GM20000 (cell line): Measurements from ENCODE around the gene RTF2.

Experiments used
- DNase-seq: peaks from one replicate; pipeline ENCODE4 v3.0.0; 2012; ENCODE audit warnings: low spot score
- TF ChIP-seq, protein P1 (sequence below): IDR thresholded peaks from 2 replicates; pipeline ENCODE4 v1.5.1; 2012; ENCODE audit warnings: mild to moderate bottlenecking, control low read depth; ENCODE audit errors: extremely low read depth, missing control alignments

Gene RTF2

GRCh38 chr20:56438284-56438683, 30.1 kb upstream of the RTF2 start:
- no peak for DNase-seq
- TF ChIP-seq, protein P1, sequence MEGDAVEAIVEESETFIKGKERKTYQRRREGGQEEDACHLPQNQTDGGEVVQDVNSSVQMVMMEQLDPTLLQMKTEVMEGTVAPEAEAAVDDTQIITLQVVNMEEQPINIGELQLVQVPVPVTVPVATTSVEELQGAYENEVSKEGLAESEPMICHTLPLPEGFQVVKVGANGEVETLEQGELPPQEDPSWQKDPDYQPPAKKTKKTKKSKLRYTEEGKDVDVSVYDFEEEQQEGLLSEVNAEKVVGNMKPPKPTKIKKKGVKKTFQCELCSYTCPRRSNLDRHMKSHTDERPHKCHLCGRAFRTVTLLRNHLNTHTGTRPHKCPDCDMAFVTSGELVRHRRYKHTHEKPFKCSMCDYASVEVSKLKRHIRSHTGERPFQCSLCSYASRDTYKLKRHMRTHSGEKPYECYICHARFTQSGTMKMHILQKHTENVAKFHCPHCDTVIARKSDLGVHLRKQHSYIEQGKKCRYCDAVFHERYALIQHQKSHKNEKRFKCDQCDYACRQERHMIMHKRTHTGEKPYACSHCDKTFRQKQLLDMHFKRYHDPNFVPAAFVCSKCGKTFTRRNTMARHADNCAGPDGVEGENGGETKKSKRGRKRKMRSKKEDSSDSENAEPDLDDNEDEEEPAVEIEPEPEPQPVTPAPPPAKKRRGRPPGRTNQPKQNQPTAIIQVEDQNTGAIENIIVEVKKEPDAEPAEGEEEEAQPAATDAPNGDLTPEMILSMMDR: no peak

GRCh38 chr20:56439771-56440291, 28.6 kb upstream of the RTF2 start:
- TF ChIP-seq, protein P1: no peak
- no peak for DNase-seq

GRCh38 chr20:56440346-56441007, 27.9 kb upstream of the RTF2 start:
- peak; percentile 55 for DNase-seq
- TF ChIP-seq, protein P1: no peak

DNA sequence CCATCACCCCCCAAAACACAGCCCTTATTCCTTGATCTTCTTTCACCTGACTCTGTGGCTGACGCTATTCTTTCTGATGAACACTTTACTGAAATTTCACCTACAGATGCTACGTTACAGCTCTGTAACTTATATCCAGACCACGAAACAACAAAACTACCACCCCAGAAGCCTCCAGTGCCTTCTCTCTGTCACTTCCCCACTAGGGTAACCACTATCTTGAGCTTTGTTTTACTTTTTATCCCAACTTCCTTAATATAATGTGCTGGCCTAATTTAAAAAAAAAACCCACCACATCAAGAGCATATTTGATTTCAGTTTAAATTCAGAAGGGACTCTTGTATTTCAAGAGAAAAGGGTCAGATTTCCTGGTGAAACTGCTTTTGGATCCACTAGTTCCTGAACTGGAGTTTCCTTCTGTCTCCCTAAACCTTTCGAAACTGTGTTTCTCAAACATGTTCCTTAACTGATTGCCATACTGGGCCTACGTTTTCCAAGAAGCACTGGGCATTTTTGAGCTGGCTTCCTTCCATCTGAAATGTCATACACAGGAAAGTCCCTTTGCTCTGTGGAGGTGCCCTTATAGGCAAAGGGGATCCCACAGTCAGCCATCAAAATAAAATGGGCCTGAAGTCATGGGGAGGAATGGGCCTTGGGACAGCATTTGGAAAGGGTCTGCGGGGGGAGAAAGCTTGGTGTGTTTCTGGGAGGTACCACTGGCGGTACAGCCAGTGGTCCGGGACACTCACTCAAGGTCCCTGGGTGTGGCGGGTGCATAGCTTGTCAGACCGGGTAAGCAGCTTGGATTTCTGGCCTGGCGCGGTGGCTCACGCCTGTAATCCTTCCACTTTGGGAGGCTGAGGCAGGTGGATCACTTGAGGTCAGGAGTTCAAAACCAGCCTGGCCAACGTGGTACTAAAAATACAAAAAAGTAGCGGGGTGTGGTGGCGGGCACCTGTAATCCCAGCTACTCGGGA, 25.8 kb upstream of the RTF2 start:
- TF ChIP-seq, protein P1: no peak
- DNase-seq: no peak

GRCh38 chr20:56443654-56444540, 24.5 kb upstream of the RTF2 start:
- no peak for DNase-seq
- TF ChIP-seq, protein P1: no peak

- TF ChIP-seq, protein P1: no peak
- DNase-seq: no peak
These were observed 23.3 kb upstream of the RTF2 start for GRCh38 chr20:56445130-56445529.
